ENCODE results near the gene AP3S2. TPM values are rescaled to one million over a fixed set of nuclear protein-coding genes. Genes with fewer than 3 reads are reported as not detected.
"Not testable (repeated sequence)": the region's sequence is repeated elsewhere in the genome, so short reads cannot be mapped to it uniquely, and the experiment has no call there.

AP3S2 gene
- polyA plus RNA-seq, 10 donors = 23.0 to 36.5 (median 29.1) TPM

- no peak for DNase-seq
Observed at GRCh38 chr15:89905846-89906378, 12.1 kb upstream of the AP3S2 start.

- no peak for DNase-seq
Observed at GRCh38 chr15:89904519-89904918, 10.7 kb upstream of the AP3S2 start.

- no peak for DNase-seq
Observed at GRCh38 chr15:89903858-89904130, 10.0 kb upstream of the AP3S2 start.

- DNase-seq = no peak
Observed at GRCh38 chr15:89903015-89903857, 9.4 kb upstream of the AP3S2 start.

GRCh38 chr15:89900849-89901248 lies 7.1 kb upstream of the AP3S2 start:
- DNase-seq = no peak

GRCh38 chr15:89899951-89900567 lies 6.3 kb upstream of the AP3S2 start:
- no peak for DNase-seq

- peak in 1 of 3 donors; percentile 19 for DNase-seq
Observed at GRCh38 chr15:89899295-89899945, 5.6 kb upstream of the AP3S2 start.

GRCh38 chr15:89898614-89899294 lies 5.0 kb upstream of the AP3S2 start:
- DNase-seq = peak in 1 of 3 donors; percentile 20

GRCh38 chr15:89898146-89898545 lies 4.4 kb upstream of the AP3S2 start:
- DNase-seq = no peak

- peak in 2 of 3 donors; percentile 16 to 61 for DNase-seq
Observed at GRCh38 chr15:89893027-89893426, 767 bp downstream of the AP3S2 start.

GRCh38 chr15:89888214-89888804 lies 5.5 kb downstream of the AP3S2 start:
- DNase-seq = peak in 2 of 3 donors; percentile 23 to 49

- no peak for DNase-seq
Observed at GRCh38 chr15:89885611-89886010, 8.2 kb downstream of the AP3S2 start.

- not testable (repeated sequence) for DNase-seq
Observed at GRCh38 chr15:89885179-89885578, 8.6 kb downstream of the AP3S2 start.

- no peak for DNase-seq
Observed at GRCh38 chr15:89883518-89883917, 10.3 kb downstream of the AP3S2 start.

- DNase-seq = no peak
Observed at GRCh38 chr15:89880727-89881126, 13.1 kb downstream of the AP3S2 start.

GRCh38 chr15:89878323-89878722 lies 15.5 kb downstream of the AP3S2 start:
- no peak for DNase-seq

GRCh38 chr15:89877083-89877425 lies 16.7 kb downstream of the AP3S2 start:
- DNase-seq = no peak

- DNase-seq = peak in 2 of 3 donors; percentile 0 to 25
Observed at GRCh38 chr15:89876396-89877082, 17.3 kb downstream of the AP3S2 start.

- DNase-seq = no peak
Observed at GRCh38 chr15:89875741-89876140, 18.1 kb downstream of the AP3S2 start.

GRCh38 chr15:89874926-89875564 lies 18.7 kb downstream of the AP3S2 start:
- peak; percentile 56 to 85 (median 76) for DNase-seq
